Measurements from ENCODE around the gene CD200R1. TPM values are rescaled to one million over a fixed set of nuclear protein-coding genes. Genes with fewer than 3 reads are reported as not detected.

CD200R1 gene
- total RNA-seq, 1 experiment from 2014 or later, result not detected

GRCh38 chr3:113000691-113001090, 25.8 kb upstream of the CD200R1 start:
- no peak for TF ChIP-seq CTCF (conservative IDR thresholded peaks at IDR 0.05)
- no peak overlapping the region for H4K8ac ChIP-seq (replicated peaks; ENCODE audit: insufficient read length, low read depth, low read length)
- WGBS (ENCODE audit: extremely low coverage, insufficient read length, low lambda C conversion rate), result no CpG with 5 or more reads among the region's 4 CpGs

More at GRCh38 chr3:113000691-113001090, 25.8 kb upstream of the CD200R1 start:
- Histone ChIP-seq H4K91ac (ENCODE audit: insufficient read length, low read depth, low read length) (no peak overlapping the region), H3K14ac (ENCODE audit: insufficient read depth, low read length) (no peak overlapping the region), H2BK20ac (ENCODE audit: low read depth, low read length, poor library complexity, severe bottlenecking) (no peak overlapping the region), H3K79me1 (ENCODE audit: insufficient read depth, low read depth, low read length, poor library complexity, severe bottlenecking) (no peaks in the 10 kb centered on the region), H3K79me2 (ENCODE audit: insufficient read depth, low read length) (no peaks in the 10 kb centered on the region), H3K23me2 (ENCODE audit: insufficient read length, low read depth, low read length, poor library complexity, severe bottlenecking) (no peaks in the 10 kb centered on the region), H2BK120ac (ENCODE audit: low read depth, low read length, poor library complexity, severe bottlenecking) (no peak overlapping the region), H2BK15ac (ENCODE audit: low read depth, low read length) (no peak overlapping the region), H2AK5ac (ENCODE audit: insufficient read length, low read length) (no peak overlapping the region), H3K4me1 (ENCODE audit: insufficient read depth, low read length) (no peaks in the 10 kb centered on the region; the same call in 1 of the 2 replicates), H3K27ac (ENCODE audit: insufficient read length, low read depth, low read length) (no peak overlapping the region), H3K4me2 (ENCODE audit: insufficient read depth, insufficient read length, low read length) (no peak overlapping the region), H2BK5ac (ENCODE audit: insufficient read length, low read length) (no peak overlapping the region), H2BK12ac (ENCODE audit: insufficient read length, low read depth, low read length) (no peak overlapping the region), H3K18ac (ENCODE audit: insufficient read length, low read depth, low read length) (no peak overlapping the region), H2AFZ (ENCODE audit: low read length) (no peak overlapping the region), H3K4ac (ENCODE audit: low read depth, low read length) (no peak overlapping the region), H3K23ac (ENCODE audit: insufficient read length, low read depth, low read length) (no peak overlapping the region), H3K27me3 (ENCODE audit: insufficient read depth, low read length) (no peaks in the 10 kb centered on the region), H3K56ac (ENCODE audit: insufficient read length, low read depth, low read length) (no peak overlapping the region), H3K9me3 (ENCODE audit: control insufficient read depth, low read depth, low read length) (no peaks in the 10 kb centered on the region), H4K20me1 (ENCODE audit: control insufficient read depth, insufficient read depth, insufficient read length) (no peaks in the 10 kb centered on the region), H3T11ph (ENCODE audit: low read length) (no peak overlapping the region), H3K9ac (ENCODE audit: extremely low read depth, insufficient read length, low read length) (no peak overlapping the region), H4K5ac (ENCODE audit: insufficient read length, low read depth, low read length) (no peak overlapping the region)
- no peaks in the 10 kb centered on the region for H3K27me3 Mint-ChIP-seq (ENCODE audit: low read depth)
- H3K4me1 Mint-ChIP-seq, result peaks cover 6 to 8% of the 10 kb centered on the region in 2 experiments
- H3K4me3 Mint-ChIP-seq, result no peak overlapping the region
- no peaks in the 10 kb centered on the region for H3K9me3 Mint-ChIP-seq
- peaks cover 10 to 61% (median 38%) of the 10 kb centered on the region in 3 experiments; a peak in 6 of 7 replicates for H3K36me3 Mint-ChIP-seq (ENCODE audit: insufficient read depth in 1 of 3, low read depth in 3 of 3)
- H3K27ac Mint-ChIP-seq, result peak overlapping the region in 1 of 3 experiments; percentile 33; a peak in 2 of 7 replicates
- DNase-seq, result no peak

Data from H9 (cell line).